Activated CD4-positive, CD25-positive, alpha-beta regulatory T cell (primary cell): ENCODE results near the gene LRCH1.

Experiments used
- DNase-seq, 4 experiments: peaks; one replicate each; lab custom pipeline; 2025; lab: John Stamatoyannopoulos, UW

LRCH1 gene

DNA sequence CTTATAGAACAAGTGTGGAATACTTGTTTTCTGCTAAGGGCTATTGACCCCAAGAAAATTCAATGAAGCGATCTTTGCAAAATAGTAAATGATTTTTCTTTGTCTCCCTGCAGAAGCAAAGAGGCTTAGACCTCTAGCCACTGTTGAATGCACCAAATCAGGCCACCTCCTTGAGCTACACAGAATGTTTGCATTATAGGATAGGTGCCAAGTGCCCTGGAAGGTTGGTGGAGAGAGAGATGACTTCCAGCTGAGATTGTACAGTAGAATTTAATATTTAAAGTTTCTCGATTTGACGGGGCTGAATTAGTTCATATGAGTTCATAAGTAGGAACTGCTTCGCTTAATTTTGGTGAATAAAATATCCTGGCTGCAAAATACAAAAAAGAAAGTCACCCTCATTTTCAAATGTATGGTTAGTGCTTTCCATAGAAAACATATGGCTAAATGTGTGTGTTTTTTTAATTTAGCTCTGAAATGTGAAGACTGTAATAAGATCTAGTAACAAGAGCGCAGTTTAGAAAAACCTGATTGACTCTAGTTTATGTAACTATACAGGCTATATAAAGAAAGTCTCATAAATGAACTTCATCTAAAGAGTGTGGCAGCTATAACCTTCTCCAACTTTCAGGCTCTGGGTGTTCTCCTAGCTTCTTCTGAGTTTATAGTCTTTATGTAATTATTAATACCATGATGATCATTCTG lies 41.6 kb downstream of the LRCH1 start:
- DNase-seq: no peak

DNA sequence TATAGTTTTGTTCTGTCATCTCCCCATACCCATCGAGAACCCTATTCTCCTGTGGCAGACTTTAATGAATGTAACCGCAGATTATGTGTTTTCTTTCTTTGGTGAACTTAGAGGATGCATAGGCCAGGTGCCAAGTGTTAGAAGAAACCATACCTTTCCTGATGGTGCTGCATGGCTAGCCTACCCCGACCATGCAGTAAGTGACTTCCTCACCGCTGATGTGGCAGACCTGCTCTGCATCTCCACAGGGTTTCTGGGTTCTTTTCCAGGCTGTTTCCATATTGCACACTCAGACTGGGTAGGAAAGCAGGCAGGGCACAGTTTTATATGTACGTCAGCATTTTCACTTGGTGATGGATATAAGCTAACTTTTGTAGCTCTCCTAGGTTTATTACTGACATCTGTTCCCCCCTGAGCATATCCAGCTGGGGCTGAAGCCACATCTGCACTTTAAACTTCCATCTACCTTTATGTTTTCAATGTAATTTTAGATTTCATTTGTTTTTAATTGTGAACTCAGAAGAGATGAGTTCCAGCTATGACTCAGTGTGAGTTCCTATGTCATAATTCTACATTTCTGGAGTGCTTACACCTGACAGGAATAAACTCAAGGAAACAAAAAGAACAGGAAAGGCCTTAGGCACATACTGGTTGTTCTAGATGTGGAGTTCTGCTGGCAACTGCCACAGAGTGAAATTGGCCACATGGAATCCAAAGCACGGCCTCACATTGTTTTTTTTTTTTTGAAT lies 42.3 kb downstream of the LRCH1 start:
- DNase-seq: no peak

DNA sequence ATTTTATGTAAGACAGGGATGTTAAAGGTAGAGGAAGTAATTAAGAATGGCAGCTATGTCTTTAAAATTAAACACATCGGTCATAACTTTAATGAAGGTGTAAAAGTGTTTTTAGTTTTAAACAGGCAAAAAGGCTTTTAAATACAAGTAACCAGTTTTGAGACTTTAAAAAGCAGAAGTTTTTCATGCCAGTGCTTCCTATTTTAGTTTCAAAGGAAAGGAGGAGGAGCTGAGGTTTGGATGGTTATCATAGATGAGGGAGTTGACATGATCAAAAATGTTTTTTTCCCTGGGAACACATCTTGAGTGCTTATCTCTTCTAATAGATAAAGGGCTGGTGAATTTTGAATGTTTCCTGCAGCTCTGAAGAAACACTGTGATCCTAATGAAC lies 42.9 kb downstream of the LRCH1 start:
- no peak for DNase-seq

DNA sequence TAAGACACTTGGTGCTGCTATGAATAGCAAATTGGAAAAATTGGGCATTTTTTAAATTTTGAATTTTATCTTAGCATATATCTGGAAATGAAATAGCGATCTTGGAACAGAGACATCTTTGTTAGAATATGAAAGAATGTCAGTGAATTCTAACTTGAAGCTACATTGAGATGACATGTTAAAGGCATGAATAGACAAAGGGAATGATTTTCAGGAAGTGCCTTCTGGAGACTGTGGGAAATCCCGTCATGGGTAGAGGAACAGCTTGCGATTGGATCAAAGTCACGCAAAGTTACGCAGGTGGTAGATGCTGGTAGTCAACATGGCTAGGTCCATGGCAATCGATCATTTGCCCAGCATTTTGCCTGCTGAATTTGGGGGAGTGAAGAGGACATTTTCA lies 43.5 kb downstream of the LRCH1 start:
- DNase-seq: no peak

DNA sequence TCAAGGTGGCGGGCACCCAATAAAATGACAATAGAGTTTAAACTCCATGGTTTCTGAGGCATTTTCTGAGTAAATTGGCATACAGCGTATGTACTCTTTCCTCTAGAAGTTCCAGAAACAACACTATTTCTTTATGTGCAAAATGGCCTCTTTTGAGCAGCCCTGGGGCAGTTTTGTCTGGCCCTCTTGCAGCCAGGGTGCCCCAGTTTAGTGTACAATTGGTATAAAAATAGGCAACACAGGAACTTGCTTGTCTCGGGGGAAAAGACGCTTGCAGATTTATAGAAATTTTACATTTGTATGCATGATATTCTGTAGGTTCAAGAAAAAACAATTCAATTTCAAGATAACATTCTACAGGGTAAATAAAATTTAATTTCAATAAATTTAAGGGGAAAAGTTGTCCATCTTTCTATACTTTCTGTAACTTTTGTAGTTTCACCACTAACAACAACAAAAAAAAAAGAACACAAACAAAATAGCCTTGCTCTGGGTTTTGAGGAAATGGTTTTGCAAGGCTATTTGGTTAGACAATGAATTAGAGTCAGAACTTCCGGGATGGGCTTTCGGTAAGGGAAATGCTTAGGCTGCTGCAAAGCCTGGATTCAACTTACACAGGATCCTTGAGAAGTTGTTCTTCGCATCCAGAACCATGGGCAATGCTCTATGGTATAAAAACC lies 45.3 kb downstream of the LRCH1 start:
- no peak for DNase-seq

DNA sequence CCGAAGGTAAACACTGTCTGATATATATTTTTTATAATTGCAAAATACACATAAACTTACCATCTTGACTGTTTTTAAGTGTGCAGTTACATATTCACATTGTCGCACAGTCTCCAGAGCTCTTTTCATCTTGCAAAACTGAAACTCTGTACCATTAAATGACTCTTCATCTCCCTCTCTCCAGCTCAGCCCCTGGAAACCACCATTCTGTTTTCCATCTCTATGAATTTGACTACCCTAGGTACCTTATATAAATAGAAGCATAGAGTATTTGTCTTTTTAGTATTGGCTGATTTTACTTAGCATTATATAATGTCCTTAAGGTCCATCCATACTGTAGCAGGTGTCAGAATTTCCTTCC lies 45.8 kb downstream of the LRCH1 start:
- DNase-seq: no peak

DNA sequence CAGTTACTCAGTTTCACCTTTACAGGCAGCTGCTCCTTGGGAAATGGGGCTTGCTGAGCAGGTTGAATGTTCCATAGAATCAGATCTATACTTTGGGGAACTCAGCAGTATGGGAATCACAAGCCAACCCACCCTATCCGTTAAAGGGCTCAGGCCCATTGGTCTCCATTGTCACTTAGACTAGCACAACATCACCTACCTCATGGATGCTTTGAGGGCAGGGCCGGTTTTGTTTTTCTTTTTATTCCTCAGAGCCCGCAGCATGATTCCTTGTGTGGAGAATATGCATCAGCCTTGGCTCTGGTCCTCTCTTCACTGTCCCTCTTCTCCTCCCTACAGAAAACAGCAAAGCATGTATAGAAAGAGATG lies 48.0 kb downstream of the LRCH1 start:
- DNase-seq: no peak

DNA sequence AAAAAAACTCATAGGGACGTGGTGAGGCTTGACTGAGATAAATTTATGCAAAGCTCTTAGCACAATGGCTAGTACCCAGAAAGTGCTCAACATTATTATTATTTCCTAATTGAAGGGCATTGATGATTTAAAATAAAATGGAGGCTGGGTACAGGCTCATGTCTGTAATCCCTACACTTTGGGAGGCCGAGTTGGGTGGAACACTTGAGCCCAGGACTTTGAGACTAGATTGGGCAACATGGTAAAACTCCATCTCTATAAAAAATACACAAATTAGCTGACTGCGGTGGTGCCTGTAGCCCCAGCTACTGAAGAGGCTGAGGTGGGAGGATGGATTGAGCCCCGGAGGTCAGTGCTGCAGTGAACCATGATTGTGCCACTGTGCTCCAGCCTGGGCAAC lies 49.6 kb downstream of the LRCH1 start:
- no peak for DNase-seq

DNA sequence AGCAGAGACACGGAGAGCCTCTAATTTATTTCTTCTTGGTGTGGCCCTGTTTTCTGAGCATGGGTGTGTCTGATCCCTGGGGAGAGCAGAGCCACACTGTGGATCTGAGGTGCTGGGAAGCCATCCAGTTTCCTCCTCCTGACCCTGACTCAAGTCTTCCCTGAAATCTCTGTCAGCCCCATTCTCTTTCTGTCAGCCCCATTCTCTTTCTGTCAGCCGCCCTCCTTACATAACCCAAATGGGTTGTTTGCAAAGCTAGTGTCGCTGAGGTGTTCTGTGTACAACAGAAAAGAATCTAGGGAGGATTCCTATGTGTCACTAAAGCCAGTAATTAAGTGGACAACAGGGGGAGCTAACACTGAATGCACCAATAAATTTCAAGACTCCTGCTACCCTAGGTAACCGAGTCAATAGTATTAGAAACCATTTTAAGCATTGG lies 50.2 kb downstream of the LRCH1 start:
- DNase-seq: no peak

DNA sequence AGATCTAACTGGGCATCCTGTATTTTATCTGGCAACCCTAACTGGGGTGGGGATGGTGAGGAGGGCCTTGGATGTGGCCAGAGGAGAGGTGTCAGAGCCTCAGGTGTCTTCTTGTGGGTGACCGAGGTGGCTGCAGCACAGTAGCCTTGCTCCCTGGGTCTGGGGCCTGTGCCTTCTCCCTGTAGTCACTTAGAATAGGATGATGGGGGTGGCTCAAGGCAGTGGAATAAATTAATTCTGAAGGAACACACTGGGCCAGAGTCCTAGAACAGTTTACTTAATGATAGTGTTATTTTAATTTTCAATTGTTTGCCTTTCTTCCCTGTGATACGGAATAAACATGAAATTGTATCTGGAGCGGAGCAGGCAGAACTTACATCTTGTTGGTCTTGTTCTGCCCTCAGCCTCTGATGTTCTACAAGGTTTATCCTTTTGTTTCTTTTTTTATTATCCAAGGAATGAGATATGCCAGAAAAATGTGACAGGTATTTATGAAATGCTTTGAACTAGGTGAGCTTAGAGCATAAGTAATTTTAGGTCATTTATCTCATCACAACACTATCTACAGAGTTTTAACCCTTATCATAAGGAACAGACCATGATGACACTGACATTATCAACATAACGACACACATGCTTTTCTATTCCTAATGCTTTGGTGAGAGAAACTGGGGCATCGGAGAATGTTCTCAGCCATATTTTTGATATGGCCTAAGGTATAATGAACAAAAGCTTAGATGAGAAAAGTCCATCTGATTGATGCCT lies 51.4 kb downstream of the LRCH1 start:
- no peak for DNase-seq

DNA sequence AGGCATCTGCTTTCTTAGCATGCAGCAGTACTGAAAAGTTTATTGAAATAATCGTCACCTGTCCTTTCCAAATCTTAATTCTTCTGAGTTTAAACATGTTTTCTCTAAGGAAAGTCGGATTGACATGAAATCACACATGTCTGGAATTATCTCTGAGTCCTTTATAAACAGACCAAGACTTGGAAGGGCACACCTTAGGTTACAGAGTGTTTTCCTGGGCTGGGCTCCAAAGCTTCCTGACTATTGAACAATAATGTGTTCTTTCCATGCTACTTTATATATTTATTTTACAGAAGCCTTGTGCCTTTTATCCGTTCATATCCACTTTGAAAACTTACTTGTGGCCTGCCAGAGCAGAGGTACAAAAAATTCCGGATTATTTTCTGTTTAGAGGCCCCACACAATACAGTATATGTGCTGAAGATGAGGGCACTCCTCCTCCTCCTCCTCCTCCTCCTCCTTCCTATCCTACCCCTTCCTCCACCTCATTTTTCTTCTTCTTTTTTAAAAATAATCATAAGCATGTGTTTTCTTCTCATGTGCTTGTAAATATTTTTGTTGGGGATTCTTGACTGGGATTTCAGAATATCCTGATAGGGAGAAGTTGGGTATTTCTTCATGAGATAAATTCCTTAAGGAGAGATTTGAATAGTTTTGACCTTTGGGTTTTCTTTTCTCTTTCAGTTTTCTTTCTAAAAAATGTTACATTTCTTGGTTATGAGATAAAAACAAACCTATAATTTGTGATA lies 52.3 kb downstream of the LRCH1 start:
- DNase-seq: no peak

DNA sequence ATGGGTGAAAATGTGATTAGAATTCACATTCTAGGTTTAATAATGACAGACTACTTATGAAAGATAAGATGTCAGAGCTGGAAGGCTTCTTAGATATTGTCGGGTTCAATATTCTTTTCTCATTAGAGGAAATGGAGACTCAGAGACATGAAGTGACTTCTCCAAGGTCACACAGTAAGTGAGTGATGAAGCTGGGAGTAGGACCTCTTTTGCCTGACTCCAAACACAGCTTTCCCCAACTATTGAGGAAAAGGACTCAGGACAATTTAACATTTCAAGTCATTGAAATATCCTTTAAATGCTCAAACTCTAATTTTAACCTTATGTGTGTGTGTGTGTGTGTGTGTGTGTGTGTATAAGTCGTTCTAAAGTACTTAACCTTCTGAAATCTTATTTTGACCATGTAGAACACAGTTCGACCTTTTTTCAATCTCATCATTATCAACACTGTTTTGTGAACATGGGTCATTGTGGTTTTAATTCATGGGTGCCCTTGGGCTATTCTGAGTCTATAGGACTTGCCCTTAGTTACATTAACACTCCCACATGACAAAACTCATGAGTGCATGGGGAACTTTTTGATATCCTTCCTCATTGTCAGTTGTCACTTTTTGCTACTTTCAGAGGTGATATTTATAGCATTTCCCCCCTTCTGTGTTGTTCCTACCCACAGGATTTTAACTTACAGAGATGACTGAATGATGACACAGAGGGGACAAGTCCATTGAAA lies 53.0 kb downstream of the LRCH1 start:
- DNase-seq: no peak

DNA sequence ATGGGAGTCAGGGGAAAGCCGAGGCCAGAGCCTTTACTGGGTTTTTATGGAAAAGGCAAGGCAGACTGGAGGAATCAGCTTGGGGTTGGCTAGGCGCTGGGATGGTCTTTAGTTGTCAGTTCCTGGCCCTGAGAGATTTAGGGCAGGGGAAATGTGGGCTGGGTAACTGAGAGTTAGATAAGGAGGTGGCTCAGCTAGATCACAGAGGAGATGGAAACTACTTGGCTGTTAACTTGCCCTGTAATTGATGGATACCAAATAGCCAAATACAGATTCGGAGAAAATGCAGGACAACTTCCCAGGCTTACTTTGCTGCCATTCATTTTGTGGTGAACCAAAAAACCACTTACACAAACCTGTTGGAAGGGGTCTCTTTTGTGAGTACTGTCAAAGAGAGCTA lies 54.0 kb downstream of the LRCH1 start:
- DNase-seq: no peak

DNA sequence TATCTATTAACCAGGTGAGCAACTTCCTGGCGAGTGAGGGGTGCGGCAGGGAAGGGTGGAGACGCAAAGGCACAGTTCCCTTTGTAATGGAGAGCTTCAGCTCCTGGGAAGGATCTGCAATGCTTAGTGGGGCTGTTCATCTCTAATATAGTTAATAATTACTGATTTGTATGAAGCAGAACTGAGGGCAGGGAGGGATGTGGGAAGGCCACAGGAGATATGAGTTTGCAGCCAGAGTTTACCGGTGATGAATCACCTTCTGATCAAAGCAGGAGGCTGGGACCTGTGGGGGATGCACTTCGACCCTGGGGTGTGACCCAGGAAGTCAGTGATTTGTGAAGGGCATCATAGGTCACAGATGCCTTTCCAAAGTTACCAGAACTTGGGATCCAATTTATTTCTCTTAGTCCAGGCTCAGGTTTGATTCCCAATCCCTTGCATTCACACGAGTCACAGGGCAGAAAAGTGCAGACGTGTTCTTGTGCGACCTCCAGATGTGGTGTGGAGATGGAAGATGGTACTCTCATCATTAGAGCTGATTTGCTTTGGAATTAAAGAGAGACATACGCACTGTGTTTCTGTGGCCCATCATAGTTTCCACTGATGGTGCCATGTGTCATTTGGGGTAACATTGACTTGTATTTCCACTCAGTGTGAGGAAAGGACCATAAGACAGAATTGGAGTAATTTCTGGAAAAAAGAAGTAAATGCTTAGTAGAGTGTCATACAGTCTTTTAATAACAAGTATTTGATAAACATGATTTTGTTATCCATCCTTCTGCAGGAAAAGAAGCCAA lies 55.0 kb downstream of the LRCH1 start:
- DNase-seq: no peak

DNA sequence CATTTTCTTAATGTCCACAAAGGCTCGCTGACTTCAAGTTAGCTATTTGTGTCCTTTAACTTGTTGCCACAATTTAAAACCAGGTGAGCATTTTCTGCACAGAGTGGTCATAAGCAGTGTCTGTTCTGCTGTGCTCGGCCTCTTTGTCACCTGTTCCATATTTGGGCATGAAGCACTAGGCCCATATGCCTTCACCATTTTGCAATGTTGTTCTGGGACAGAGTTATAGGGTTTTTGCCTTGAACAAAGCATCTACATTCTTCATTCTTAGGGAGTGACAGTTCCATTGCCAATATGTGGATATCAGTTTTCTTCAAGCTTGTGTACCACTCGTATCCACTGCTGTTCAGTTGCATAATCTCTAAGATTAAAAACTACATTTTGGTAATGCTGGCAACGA lies 56.1 kb downstream of the LRCH1 start:
- DNase-seq: no peak

DNA sequence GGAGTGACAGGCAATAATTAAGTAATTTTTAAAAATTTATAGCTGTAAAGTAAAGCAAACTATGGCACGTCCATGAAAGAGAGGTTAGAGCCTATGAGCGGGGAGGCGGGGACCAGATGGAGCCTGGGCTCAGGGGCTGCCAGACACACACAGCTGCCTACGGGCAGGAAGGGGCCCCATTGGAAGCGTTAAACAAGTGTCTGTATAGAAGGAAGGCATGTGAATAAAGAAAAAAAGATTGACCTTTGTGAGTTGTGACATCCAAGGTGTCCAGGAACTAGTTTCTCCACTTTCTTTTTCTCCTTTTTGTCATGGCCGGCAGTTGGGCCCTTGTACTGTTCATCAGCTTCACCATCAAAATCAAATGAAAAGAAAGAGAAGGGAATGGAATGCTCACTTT lies 56.8 kb downstream of the LRCH1 start:
- no peak for DNase-seq

DNA sequence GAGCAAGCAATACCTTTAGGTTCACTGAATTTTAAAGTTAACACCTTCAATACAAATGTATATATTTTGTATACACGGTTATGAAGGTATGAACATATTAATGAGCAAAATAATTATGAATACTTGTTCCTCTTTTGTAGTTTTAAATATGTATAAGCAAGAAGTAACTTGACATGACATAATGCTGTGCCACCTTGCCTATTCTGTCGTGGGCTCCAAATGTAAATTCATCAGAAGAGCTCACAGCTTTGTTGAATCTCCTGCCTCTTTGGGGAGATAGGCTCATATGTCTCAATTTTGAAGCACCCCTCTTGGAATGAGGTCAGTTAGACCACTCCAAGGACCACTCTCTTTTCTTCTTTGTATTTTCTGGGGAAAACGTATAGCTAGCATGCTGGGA lies 59.3 kb downstream of the LRCH1 start:
- DNase-seq: no peak

DNA sequence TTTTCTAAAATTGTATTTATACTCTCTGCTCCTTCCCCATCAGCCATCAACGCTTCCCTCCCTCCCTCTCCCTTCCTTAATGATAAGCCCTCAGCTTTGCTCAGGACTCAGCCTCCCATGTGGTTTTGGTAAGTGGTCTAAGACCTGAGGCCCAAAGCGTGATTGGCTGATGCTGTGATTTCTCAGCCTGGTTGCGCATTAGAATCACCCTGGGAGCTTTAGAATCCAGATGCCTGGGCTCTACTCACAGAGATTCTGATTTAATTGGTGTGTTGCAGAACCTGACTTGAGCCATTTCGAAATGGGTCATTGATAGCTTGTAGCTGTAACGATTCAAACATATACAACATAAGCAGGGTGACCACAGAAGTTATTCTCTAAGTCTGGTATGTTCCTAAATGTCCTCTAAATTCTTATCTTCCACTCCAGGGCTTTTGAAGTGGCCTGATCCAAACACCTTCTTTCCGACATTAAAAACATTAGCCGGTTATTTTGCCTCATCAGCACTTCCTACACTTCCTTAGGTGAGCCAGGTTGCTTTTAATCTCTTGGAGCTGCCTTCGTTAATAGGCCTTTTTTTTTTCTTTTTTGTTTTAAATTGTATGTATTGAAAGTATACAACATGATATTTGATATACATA lies 60.6 kb downstream of the LRCH1 start:
- DNase-seq: no peak

DNA sequence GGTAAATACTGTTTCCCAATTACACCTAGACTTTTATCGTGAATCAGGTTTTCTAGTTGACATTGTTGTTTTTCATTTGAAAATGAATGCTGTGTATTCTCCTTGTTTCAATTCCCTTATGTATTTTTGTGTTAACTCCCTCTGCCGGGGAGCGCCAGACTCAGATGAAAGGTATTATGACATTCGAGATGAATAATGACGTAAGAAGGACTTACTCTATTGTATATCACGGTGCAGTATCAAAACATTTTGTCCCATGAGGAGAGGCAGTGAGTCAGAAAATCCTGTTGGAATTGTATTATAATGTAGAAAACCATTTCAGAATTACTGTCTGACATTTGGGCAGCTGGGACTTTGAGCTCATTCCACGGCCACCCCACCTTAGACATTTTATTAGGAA lies 61.6 kb downstream of the LRCH1 start:
- no peak for DNase-seq
